Keratinocyte (primary cell): ENCODE measurements around the gene FANCL.

Experiments
- CTCF ChIP-seq, 3 experiments: IDR thresholded peaks in 1 of 3; conservative IDR thresholded peaks in 1 of 3; optimal IDR thresholded peaks in 1 of 3; 2 replicates in 2 of 3; 3 replicates in 1 of 3; pipeline versions ENCODE3 to v1.5.1; 2011; ENCODE audit warnings: low read length in 3 of 3, mild to moderate bottlenecking in 3 of 3, moderate library complexity in 2 of 3, control low read depth in 1 of 3, inconsistent platforms in 1 of 3; ENCODE audit not compliant: insufficient read depth in 2 of 3; ENCODE audit errors: extremely low read depth in 1 of 3
- EZH2 ChIP-seq: IDR thresholded peaks from one replicate; pipeline ENCODE4 v1.6.1; 2012; ENCODE audit warnings: inconsistent platforms, mild to moderate bottlenecking, low read length, moderate library complexity

DNA sequence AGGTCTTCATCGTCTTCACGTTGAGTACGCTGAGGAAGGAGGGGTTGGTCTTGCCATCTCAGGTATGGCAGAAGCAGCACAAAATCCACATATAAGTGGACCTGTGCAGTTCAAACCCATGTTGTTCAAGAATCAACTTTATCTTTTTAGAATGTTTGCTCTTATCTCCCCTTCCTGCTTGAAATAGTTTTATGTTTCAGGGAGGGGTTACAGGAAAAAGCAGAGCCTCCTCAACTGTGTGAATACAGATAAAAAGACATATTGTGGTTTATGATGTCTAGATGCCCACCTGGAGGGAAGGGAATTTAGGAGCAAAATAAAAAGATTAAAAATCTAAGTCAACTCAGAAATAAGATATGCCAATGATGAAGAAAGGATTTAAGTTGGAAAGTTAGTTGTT is 118.6 kb downstream of the FANCL start:
- TF ChIP-seq EZH2: no peak
- TF ChIP-seq CTCF (optimal IDR thresholded peaks at IDR 0.05 in 1 of 3, IDR thresholded peaks at IDR 0.05 in 1 of 3, conservative IDR thresholded peaks at IDR 0.05 in 1 of 3; ENCODE audit: extremely low read depth in 1 of 3, insufficient read depth in 2 of 3, low read length in 3 of 3): no peak
